GM19324 (cell line): ENCODE results near the gene ADGRV1.
"Not testable (repeated sequence)": the region's sequence is repeated elsewhere in the genome, so short reads cannot be mapped to it uniquely, and the experiment has no call there.

Experiments
- ATAC-seq: cut with Tn5 transposase; IDR thresholded peaks from one replicate; pipeline ENCODE4 v1.9.1; 2021; ENCODE audit warnings: mild to moderate bottlenecking, moderate library complexity; ENCODE audit not compliant: unreplicated experiment, low FRiP score

The ADGRV1 gene

GRCh38 chr5:90641528-90641927, 82.9 kb downstream of the ADGRV1 start:
- no peak for ATAC-seq

GRCh38 chr5:90642706-90643229, 84.2 kb downstream of the ADGRV1 start:
- ATAC-seq, result no peak

GRCh38 chr5:90644132-90644531, 85.5 kb downstream of the ADGRV1 start:
- ATAC-seq, result no peak

- ATAC-seq, result no peak
Measured at GRCh38 chr5:90645024-90645610, 86.5 kb downstream of the ADGRV1 start.

GRCh38 chr5:90650767-90651166, 92.2 kb downstream of the ADGRV1 start:
- ATAC-seq, result no peak

GRCh38 chr5:90654215-90654614, 95.6 kb downstream of the ADGRV1 start:
- ATAC-seq, result no peak

- ATAC-seq, result no peak
Measured at GRCh38 chr5:90655423-90655822, 96.8 kb downstream of the ADGRV1 start.

- ATAC-seq, result no peak
Measured at GRCh38 chr5:90657030-90657429, 98.4 kb downstream of the ADGRV1 start.

- ATAC-seq, result no peak
Measured at GRCh38 chr5:90657788-90658187, 99.2 kb downstream of the ADGRV1 start.

- ATAC-seq, result no peak
Measured at GRCh38 chr5:90658620-90659019, 100.0 kb downstream of the ADGRV1 start.

GRCh38 chr5:90668079-90668565, 109.5 kb downstream of the ADGRV1 start:
- ATAC-seq, result not testable (repeated sequence)

GRCh38 chr5:90675222-90675621, 116.6 kb downstream of the ADGRV1 start:
- ATAC-seq, result no peak

GRCh38 chr5:90680921-90681563, 122.4 kb downstream of the ADGRV1 start:
- no peak for ATAC-seq

GRCh38 chr5:90682278-90682677, 123.7 kb downstream of the ADGRV1 start:
- ATAC-seq, result no peak

GRCh38 chr5:90685425-90686022, 126.9 kb downstream of the ADGRV1 start:
- no peak for ATAC-seq

GRCh38 chr5:90686363-90686762, 127.8 kb downstream of the ADGRV1 start:
- not testable (repeated sequence) for ATAC-seq

GRCh38 chr5:90687458-90687857, 128.9 kb downstream of the ADGRV1 start:
- ATAC-seq, result not testable (repeated sequence)

- no peak for ATAC-seq
Measured at GRCh38 chr5:90689064-90689463, 130.5 kb downstream of the ADGRV1 start.

GRCh38 chr5:90690307-90690706, 131.7 kb downstream of the ADGRV1 start:
- no peak for ATAC-seq

- no peak for ATAC-seq
Measured at GRCh38 chr5:90691533-90691932, 132.9 kb downstream of the ADGRV1 start.

GRCh38 chr5:90696153-90696552, 137.6 kb downstream of the ADGRV1 start:
- no peak for ATAC-seq

GRCh38 chr5:90700299-90700698, 141.7 kb downstream of the ADGRV1 start:
- ATAC-seq, result no peak
